Amygdala (tissue), 56 donors: ENCODE results near the gene LHX5.

Experiments used
- DNase-seq, 56 donors: peaks; one replicate each; lab custom pipeline; 2025; lab: John Stamatoyannopoulos, UW

The LHX5 gene

GRCh38 chr12:113478351-113479011 is 6.8 kb upstream of the LHX5 start:
- no peak for DNase-seq

GRCh38 chr12:113477842-113478215 is 6.2 kb upstream of the LHX5 start:
- no peak for DNase-seq

GRCh38 chr12:113477171-113477841 is 5.6 kb upstream of the LHX5 start:
- no peak for DNase-seq

- DNase-seq, result no peak
Observed at GRCh38 chr12:113476176-113476986, 4.7 kb upstream of the LHX5 start.

GRCh38 chr12:113475451-113476175 is 3.9 kb upstream of the LHX5 start:
- DNase-seq, result no peak

GRCh38 chr12:113474635-113475436 is 3.2 kb upstream of the LHX5 start:
- DNase-seq, result no peak

- no peak for DNase-seq
Observed at GRCh38 chr12:113473942-113474341, 2.3 kb upstream of the LHX5 start.

- DNase-seq, result no peak
Observed at GRCh38 chr12:113473400-113473799, 1.7 kb upstream of the LHX5 start.

- no peak for DNase-seq
Observed at GRCh38 chr12:113472191-113473121, 785 bp upstream of the LHX5 start.

- no peak for DNase-seq
Observed at GRCh38 chr12:113470871-113471618, 626 bp downstream of the LHX5 start.

GRCh38 chr12:113469949-113470743 is 1.5 kb downstream of the LHX5 start:
- DNase-seq, result no peak

GRCh38 chr12:113469224-113469948 is 2.3 kb downstream of the LHX5 start:
- DNase-seq, result no peak

GRCh38 chr12:113468365-113469223 is 3.1 kb downstream of the LHX5 start:
- no peak for DNase-seq

GRCh38 chr12:113467502-113468364 is 3.9 kb downstream of the LHX5 start:
- DNase-seq, result no peak

GRCh38 chr12:113467142-113467501 is 4.5 kb downstream of the LHX5 start:
- DNase-seq, result no peak
